Measurements from ENCODE around the gene TBC1D4.

TBC1D4 gene

GRCh38 chr13:75507027-75508001, 25.3 kb upstream of the TBC1D4 start:
- H3K4me1 ChIP-seq (ENCODE audit: control insufficient read depth, insufficient read depth, low read length): no peaks in the 10 kb centered on the region
- no peak overlapping the region for H3K4me3 ChIP-seq (ENCODE audit: low read depth, low read length)
- no peak overlapping the region for H3K27ac ChIP-seq (ENCODE audit: low read depth, low read length)
- no peaks in the 10 kb centered on the region for H3K36me3 ChIP-seq (ENCODE audit: control insufficient read depth, insufficient read depth, low read length)
- H3K9me3 ChIP-seq (ENCODE audit: control insufficient read depth, insufficient read depth, low read depth, low read length): no peaks in the 10 kb centered on the region
- no peaks in the 10 kb centered on the region for H3K27me3 ChIP-seq (ENCODE audit: control insufficient read depth, insufficient read depth, low read length)
- no peak overlapping the region for H3K9ac ChIP-seq (ENCODE audit: low read length)

DNA sequence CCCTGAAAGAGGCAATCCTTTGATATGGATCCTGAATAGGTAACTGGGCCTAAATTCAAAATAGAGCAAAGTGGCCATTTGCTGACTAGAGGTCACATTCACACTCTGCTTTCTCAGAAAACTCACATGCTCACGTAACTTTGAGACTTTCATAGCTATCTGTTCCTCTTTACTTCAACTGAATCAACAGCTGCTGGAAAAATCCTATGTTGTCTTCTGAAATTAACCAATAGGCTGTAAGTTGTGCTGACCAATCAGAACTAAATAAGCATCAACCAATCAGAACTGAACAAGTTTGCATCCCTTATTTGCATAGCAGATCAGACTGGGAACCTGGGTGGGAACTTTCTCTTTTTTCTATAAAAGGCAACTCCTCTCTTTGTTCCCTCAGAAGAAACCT, 24.0 kb upstream of the TBC1D4 start:
- no peaks in the 10 kb centered on the region for H3K4me1 ChIP-seq (ENCODE audit: control insufficient read depth, insufficient read depth, low read length)
- H3K27me3 ChIP-seq (ENCODE audit: control insufficient read depth, insufficient read depth, low read length): no peaks in the 10 kb centered on the region
- H3K4me3 ChIP-seq (ENCODE audit: low read depth, low read length): no peak overlapping the region
- no peaks in the 10 kb centered on the region for H3K36me3 ChIP-seq (ENCODE audit: control insufficient read depth, insufficient read depth, low read length)
- H3K9me3 ChIP-seq (ENCODE audit: control insufficient read depth, insufficient read depth, low read depth, low read length): no peaks in the 10 kb centered on the region
- no peak overlapping the region for H3K9ac ChIP-seq (ENCODE audit: low read length)
- no peak overlapping the region for H3K27ac ChIP-seq (ENCODE audit: low read depth, low read length)

GRCh38 chr13:75505327-75505726, 23.4 kb upstream of the TBC1D4 start:
- H3K4me1 ChIP-seq (ENCODE audit: control insufficient read depth, insufficient read depth, low read length): no peaks in the 10 kb centered on the region
- H3K9me3 ChIP-seq (ENCODE audit: control insufficient read depth, insufficient read depth, low read depth, low read length): no peaks in the 10 kb centered on the region
- H3K36me3 ChIP-seq (ENCODE audit: control insufficient read depth, insufficient read depth, low read length): no peaks in the 10 kb centered on the region
- no peak overlapping the region for H3K27ac ChIP-seq (ENCODE audit: low read depth, low read length)
- H3K4me3 ChIP-seq (ENCODE audit: low read depth, low read length): no peak overlapping the region
- H3K9ac ChIP-seq (ENCODE audit: low read length): no peak overlapping the region
- no peaks in the 10 kb centered on the region for H3K27me3 ChIP-seq (ENCODE audit: control insufficient read depth, insufficient read depth, low read length)

- no peaks in the 10 kb centered on the region for H3K4me1 ChIP-seq (ENCODE audit: control insufficient read depth, insufficient read depth, low read length)
- H3K9me3 ChIP-seq (ENCODE audit: control insufficient read depth, insufficient read depth, low read depth, low read length): no peaks in the 10 kb centered on the region
- no peak overlapping the region for H3K9ac ChIP-seq (ENCODE audit: low read length)
- no peak overlapping the region for H3K4me3 ChIP-seq (ENCODE audit: low read depth, low read length)
- H3K27ac ChIP-seq (ENCODE audit: low read depth, low read length): no peak overlapping the region
- no peaks in the 10 kb centered on the region for H3K27me3 ChIP-seq (ENCODE audit: control insufficient read depth, insufficient read depth, low read length)
- no peaks in the 10 kb centered on the region for H3K36me3 ChIP-seq (ENCODE audit: control insufficient read depth, insufficient read depth, low read length)
Measured at GRCh38 chr13:75495938-75496337, 14.0 kb upstream of the TBC1D4 start.

DNA sequence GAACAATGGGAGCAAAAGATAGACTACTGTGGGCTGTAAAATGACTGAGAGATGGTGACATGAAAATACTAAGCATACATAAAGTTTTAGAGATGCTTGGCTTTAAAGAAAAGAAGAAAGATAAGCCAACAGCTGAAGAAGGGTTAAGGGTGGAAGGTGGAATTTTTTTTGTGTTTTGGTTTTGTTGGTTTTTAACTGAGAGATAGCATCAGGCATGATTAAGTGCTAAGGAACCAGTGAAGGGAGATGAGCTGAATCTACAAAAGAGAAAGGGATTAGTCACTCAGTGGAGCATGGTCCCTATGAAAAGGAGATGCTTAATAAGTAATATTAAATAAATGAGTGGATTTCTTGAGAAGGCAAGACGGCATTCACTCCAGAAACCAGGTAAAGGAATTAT, 12.5 kb upstream of the TBC1D4 start:
- Histone ChIP-seq H3K36me3 (ENCODE audit: control insufficient read depth, insufficient read depth, low read length) (no peaks in the 10 kb centered on the region), H3K9ac (ENCODE audit: low read length) (no peak overlapping the region), H3K4me1 (ENCODE audit: control insufficient read depth, insufficient read depth, low read length) (no peaks in the 10 kb centered on the region), H3K4me3 (ENCODE audit: low read depth, low read length) (no peak overlapping the region), H3K27ac (ENCODE audit: low read depth, low read length) (no peak overlapping the region), H3K27me3 (ENCODE audit: control insufficient read depth, insufficient read depth, low read length) (no peaks in the 10 kb centered on the region), H3K9me3 (ENCODE audit: control insufficient read depth, insufficient read depth, low read depth, low read length) (no peaks in the 10 kb centered on the region)

DNA sequence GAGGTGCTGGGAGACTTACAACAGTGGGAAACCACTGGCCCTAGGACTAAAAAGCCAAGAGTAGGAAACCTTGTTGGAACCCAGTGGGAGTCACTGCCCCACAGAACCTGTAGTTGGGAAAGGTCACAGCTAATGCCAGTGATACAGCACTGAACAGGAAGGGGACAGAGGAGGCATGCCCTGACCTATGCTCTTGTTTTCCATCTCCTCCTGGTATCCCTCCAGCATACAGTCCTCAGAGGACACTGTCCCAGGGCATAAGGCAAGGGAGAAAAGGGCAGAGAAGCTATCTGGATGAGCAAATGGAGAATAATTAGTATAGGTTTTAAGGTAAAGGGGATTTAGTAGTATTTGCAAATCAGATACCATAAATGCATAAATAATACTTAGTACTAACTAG, 11.2 kb upstream of the TBC1D4 start:
- H3K9me3 ChIP-seq (ENCODE audit: control insufficient read depth, insufficient read depth, low read depth, low read length): no peaks in the 10 kb centered on the region
- H3K9ac ChIP-seq (ENCODE audit: low read length): no peak overlapping the region
- H3K4me1 ChIP-seq (ENCODE audit: control insufficient read depth, insufficient read depth, low read length): no peaks in the 10 kb centered on the region
- H3K4me3 ChIP-seq (ENCODE audit: low read depth, low read length): no peak overlapping the region
- no peaks in the 10 kb centered on the region for H3K36me3 ChIP-seq (ENCODE audit: control insufficient read depth, insufficient read depth, low read length)
- H3K27me3 ChIP-seq (ENCODE audit: control insufficient read depth, insufficient read depth, low read length): no peaks in the 10 kb centered on the region
- no peak overlapping the region for H3K27ac ChIP-seq (ENCODE audit: low read depth, low read length)

DNA sequence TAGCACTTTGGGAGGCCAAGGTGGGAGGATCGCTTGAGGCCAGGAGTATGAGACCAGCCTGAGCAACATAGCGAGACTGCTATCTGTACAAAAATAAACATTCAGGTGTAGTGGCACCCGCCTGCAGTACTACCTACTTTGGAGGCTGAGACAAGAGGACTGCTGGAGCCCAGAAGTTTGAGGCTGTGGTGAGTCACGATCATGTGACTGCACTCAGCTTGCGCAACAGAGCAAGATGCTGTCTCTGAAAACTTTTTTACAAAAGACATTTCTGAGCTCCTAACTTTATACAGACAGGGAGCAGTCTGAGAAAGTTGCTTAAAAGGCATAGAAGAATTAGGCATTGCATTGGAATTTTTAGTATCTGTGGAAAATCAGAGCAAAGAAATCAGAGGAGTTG, 10.4 kb upstream of the TBC1D4 start:
- no peaks in the 10 kb centered on the region for H3K36me3 ChIP-seq (ENCODE audit: control insufficient read depth, insufficient read depth, low read length)
- H3K9ac ChIP-seq (ENCODE audit: low read length): no peak overlapping the region
- H3K27me3 ChIP-seq (ENCODE audit: control insufficient read depth, insufficient read depth, low read length): no peaks in the 10 kb centered on the region
- H3K27ac ChIP-seq (ENCODE audit: low read depth, low read length): no peak overlapping the region
- H3K4me1 ChIP-seq (ENCODE audit: control insufficient read depth, insufficient read depth, low read length): no peaks in the 10 kb centered on the region
- no peak overlapping the region for H3K4me3 ChIP-seq (ENCODE audit: low read depth, low read length)
- no peaks in the 10 kb centered on the region for H3K9me3 ChIP-seq (ENCODE audit: control insufficient read depth, insufficient read depth, low read depth, low read length)

GRCh38 chr13:75491376-75491775, 9.4 kb upstream of the TBC1D4 start:
- H3K9me3 ChIP-seq (ENCODE audit: control insufficient read depth, insufficient read depth, low read depth, low read length): no peaks in the 10 kb centered on the region
- no peak overlapping the region for H3K27ac ChIP-seq (ENCODE audit: low read depth, low read length)
- no peak overlapping the region for H3K9ac ChIP-seq (ENCODE audit: low read length)
- no peak overlapping the region for H3K4me3 ChIP-seq (ENCODE audit: low read depth, low read length)
- no peaks in the 10 kb centered on the region for H3K36me3 ChIP-seq (ENCODE audit: control insufficient read depth, insufficient read depth, low read length)
- no peaks in the 10 kb centered on the region for H3K4me1 ChIP-seq (ENCODE audit: control insufficient read depth, insufficient read depth, low read length)
- no peaks in the 10 kb centered on the region for H3K27me3 ChIP-seq (ENCODE audit: control insufficient read depth, insufficient read depth, low read length)

DNA sequence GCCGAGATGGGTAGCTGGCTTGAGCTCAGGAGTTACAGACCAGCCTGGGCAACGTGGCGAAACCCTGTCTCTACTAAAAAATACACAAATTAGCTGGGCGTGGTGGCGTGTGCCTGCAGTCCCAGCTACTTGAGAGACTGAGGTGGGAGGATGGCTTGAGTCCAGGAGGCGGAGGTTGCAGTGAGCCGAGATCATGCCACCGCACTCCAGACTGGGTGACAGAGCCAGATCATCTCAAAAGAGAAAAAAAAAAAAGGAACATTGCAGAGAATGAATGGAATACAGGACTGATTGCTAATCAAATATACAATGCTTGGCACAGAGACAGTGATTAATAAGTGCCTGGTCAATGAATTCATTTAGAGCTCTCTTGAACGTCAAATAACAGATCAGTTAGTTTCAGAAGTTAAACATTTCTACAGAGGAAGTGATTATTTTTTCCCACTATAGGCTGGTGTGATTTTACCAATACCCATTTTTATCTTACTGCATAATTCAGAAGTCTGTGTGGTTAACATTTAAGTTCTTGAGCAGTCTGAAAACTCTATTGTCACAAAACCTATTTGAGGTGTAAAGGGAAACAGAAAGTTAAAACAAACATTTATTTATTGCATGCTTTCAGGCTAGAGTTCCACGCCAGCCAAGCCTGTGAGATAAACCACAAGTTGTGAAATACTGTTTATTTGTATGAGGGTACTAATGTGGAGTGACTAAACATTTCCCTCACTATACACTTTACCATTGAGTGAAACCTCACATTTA, 7.7 kb upstream of the TBC1D4 start:
- Histone ChIP-seq H3K36me3 (ENCODE audit: control insufficient read depth, insufficient read depth, low read length) (no peaks in the 10 kb centered on the region), H3K4me1 (ENCODE audit: control insufficient read depth, insufficient read depth, low read length) (peaks cover 12% of the 10 kb centered on the region; the same call in 1 of the 2 replicates), H3K27ac (ENCODE audit: low read depth, low read length) (no peak overlapping the region), H3K9me3 (ENCODE audit: control insufficient read depth, insufficient read depth, low read depth, low read length) (no peaks in the 10 kb centered on the region), H3K4me3 (ENCODE audit: low read depth, low read length) (no peak overlapping the region), H3K9ac (ENCODE audit: low read length) (no peak overlapping the region), H3K27me3 (ENCODE audit: control insufficient read depth, insufficient read depth, low read length) (no peaks in the 10 kb centered on the region)

DNA sequence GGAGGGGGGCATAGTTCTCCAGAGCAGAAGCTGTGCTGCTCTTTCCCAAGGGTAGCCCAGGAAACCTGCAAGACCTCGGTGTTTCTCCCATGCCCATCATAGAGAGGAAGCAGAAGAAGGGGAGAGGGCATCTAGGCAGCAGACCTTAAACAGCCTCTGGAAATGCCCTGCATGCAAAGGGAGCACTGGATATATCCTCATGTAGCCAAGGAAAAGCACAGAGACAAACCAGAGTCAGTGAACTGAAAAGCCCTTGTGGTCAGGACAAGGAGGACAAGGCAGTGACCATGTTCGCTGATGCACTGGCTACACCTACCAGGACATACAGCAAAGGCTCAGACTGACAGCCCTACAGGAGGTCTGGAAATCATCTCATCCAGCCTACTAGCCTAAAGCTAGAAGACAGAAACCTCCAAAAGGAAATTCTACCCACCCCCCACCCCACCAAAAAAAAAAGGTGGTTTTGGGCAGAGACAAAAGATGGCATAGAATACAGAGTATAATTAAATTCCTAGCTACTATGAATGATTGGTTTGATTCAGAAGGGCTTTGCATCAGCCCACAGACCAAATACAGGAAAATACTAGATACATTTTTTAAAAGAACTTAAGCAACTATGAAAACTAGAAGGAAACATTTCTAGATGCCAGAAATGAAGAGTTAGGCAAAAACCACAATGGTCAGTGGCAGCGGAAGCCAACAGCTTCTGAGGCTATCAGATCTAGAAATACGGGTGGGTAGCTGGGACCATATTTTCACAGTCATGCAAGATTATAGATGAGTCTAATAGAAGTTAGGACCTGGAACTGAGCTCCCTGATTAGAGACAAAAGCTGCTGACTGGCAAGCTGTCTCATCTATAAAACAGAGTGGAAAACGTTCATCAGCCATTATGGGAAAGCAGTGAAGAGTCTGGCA, 4.4 kb upstream of the TBC1D4 start:
- H3K27ac ChIP-seq (ENCODE audit: low read depth, low read length): no peak overlapping the region

More for the DNA sequence above, 4.4 kb upstream of the TBC1D4 start:
- Histone ChIP-seq H3K9ac (ENCODE audit: low read length) (no peak overlapping the region), H3K4me3 (ENCODE audit: low read depth, low read length) (no peak overlapping the region), H3K36me3 (ENCODE audit: control insufficient read depth, insufficient read depth, low read length) (no peaks in the 10 kb centered on the region), H3K4me1 (ENCODE audit: control insufficient read depth, insufficient read depth, low read length) (peaks cover 12% of the 10 kb centered on the region; the same call in 1 of the 2 replicates), H3K27me3 (ENCODE audit: control insufficient read depth, insufficient read depth, low read length) (no peaks in the 10 kb centered on the region), H3K9me3 (ENCODE audit: control insufficient read depth, insufficient read depth, low read depth, low read length) (no peaks in the 10 kb centered on the region)
